ELF-1 (cell line): ENCODE results near the gene CABYR.
A peak's percentile ranks its signal among the peaks of the same experiment; 100 is the strongest.

ENCODE experiments used
- DNase-seq: peaks from one replicate; pipeline ENCODE4 v3.0.0-alpha.2; 2016; ENCODE audit warnings: low read depth, low spot score

The CABYR gene

DNA sequence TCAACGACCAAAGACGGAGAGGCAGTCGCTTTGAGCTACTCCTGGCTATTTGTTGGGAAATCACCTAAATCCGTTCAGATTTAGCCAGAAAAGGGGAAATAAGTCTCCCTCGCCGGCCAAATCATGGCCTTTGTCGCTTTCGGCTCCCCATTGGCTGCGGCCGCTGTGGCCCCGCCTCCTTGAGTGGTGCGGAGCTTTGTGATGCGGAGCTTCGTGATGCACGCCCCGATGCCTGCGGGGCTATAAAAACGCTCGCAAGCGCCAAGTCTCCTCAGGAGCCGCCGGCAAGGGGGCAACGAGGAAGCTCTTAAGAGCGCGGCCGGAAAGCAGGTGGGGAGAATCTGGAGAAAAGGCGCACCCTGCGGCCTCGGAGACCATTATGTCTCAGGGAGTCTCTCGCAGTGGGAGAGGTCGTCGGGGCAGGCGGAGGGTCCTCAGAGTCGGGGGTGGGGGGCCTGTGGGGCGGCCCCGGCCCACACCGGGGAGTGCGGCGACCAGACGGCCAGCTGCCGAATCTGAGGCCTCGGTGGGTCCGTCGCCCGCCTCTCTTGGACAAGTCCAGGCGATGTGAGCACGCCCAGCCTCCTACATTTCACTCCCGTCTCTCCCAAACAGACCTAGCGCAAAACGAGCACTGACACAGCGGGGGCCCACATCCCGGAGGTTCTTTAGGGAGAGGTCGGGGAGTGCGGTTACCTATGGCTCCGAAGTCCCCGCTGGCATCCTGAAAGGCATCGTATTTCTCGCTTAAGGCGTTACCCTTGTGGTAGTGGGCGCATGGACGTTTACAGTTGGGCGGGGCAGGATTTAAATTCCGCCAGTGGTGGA, at the start of gene CABYR:
TSS of gene CABYR (plus strand) at position 274 of the 828 bp plus-strand sequence. CDS start 4,053 bp downstream, outside the sequence.
- DNase-seq, result peak; percentile 92

GRCh38 chr18:24089076-24089475, 49.8 kb upstream of the CABYR start:
- DNase-seq, result no peak

- no peak for DNase-seq
Measured at GRCh38 chr18:24089515-24090337, 49.1 kb upstream of the CABYR start.

- no peak for DNase-seq
Measured at GRCh38 chr18:24090876-24091275, 48.0 kb upstream of the CABYR start.

DNA sequence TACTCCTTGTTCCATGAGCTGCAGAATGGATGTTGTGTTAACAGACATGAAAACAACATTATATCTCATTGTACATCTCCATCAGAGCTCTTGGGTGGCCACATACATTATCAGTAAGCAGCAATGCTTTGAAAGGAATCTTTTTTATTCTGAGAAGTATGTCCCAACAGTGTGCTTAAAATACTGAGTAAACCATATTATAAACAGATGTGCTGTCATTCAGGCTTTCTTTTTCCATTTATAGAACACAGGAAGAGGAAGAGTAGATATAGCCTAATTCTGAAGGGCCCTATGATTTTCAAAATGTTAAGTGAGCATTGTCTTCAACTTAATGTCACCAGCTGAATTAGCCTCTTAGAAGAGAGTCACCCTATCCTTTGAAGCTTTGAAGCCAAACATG, 44.3 kb upstream of the CABYR start:
- no peak for DNase-seq

GRCh38 chr18:24095976-24096375, 42.9 kb upstream of the CABYR start:
- no peak for DNase-seq

- no peak for DNase-seq
Measured at GRCh38 chr18:24103320-24104021, 35.4 kb upstream of the CABYR start.

DNA sequence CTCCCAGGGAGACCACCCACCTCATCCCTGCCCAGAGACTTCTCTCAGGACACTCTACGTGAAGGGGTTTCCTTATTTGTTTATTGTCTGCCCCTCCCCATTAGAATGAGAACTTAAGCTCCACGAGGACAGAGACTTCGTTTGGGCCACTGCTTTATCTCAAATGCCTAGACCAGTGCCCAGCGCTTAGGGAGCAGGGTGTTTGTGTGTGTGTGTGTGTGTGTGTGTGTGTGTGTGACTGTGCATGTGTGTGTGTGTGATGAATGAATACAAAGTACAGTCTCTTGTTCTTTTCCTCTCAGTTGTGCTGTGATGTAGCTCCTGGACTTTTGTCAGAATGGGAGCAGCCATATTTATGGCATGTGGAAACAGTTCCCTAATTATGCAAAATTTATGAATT, 34.4 kb upstream of the CABYR start:
- DNase-seq, result no peak

- no peak for DNase-seq
Measured at GRCh38 chr18:24108641-24109040, 30.2 kb upstream of the CABYR start.

DNA sequence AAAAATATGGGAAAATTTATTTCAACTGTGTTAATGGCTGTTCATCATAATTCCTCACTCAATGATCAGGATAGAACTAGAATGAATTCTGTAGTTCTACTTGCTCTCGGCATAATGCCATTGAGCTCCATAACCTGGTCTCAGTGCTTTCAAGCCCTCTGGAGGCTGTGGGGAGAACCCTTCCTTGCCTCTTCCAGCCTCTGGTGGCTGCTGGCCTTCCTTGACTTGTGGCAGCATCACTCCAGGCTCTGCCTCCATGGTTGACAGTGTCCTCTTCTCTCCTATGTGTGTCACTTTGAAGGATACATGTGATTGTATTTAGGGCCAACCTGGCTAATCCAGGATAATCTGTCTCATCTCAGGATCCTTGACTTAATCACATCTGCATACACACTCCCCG, 26.9 kb upstream of the CABYR start:
- DNase-seq, result no peak

- DNase-seq, result no peak
Measured at GRCh38 chr18:24112464-24112863, 26.4 kb upstream of the CABYR start.

DNA sequence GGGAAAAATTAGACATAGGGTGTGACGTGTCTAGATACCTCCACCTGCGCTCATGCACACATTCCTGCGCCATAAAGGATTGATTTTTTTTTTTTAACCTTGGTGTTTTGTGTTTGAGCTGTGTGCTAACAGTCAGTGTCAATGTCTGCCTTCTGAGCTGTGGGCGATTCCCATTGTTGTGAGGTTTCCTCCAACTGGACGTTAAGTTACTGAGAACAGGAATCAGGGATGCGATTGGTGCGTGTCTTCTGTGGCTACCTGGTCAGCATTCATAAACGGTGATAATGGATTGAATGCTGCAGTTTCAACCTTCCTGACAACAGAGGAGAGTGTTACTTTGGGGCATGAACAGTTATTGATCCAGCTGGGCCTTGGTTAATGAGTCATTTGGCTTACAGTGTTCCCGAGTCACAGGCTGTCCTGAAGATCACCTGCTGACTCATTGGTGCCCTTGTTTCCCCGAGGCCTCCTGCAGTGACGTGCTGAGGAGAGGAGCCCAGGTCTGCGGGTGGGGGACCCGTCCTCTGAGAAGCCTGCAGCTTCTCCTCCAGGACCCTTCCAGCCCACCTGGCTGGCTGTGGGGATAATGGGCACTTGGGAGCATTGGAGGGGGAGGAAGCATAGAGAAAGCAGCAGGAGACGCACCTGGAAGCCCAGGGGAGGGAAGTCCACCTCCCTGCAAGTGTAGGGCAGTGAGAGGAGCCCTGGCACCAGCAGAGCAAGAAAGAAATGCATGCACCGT, 25.8 kb upstream of the CABYR start:
- DNase-seq, result no peak

- no peak for DNase-seq
Measured at GRCh38 chr18:24114924-24115549, 23.8 kb upstream of the CABYR start.

DNA sequence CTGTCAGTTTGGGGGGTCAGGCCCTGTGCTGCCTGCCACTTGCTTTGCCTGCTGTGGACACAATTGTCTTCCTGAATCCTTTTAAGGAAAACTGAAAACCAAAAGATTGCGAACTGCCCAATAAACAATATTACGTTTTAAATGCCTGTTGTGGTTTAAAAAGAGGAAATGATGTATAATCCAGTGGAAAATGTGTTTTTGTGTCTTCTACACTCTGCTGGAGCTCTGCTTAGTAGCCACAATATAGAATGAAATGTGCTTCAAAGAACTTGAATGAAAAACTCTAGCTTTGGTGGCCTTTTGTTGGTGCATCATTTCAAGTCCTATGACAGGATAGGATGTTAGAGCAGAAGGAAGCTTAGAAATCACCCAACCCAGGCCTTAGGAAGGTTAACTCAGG, 23.2 kb upstream of the CABYR start:
- DNase-seq, result no peak

- DNase-seq, result peak; percentile 58
Measured at GRCh38 chr18:24118750-24119577, 19.9 kb upstream of the CABYR start.

- DNase-seq, result no peak
Measured at GRCh38 chr18:24120676-24121075, 18.2 kb upstream of the CABYR start.

DNA sequence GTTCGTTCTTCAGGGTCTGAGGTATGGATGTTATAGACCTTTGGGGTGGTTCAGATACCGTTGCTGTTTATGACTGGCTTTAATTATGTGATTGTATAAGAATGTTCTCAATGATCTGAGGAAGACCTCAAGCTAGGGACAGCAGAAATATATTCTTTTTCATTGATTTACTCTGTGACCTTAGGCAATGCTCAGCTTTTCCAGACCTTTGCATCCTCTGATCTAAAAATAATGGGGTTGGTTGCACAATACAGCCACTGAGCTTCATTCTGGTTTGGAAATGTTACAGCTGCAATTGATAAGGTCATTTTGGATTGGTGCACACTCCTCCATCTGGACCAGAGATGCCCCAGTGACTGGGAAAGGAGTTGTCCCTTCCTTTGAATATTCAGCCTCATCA, 17.2 kb upstream of the CABYR start:
- DNase-seq, result no peak

DNA sequence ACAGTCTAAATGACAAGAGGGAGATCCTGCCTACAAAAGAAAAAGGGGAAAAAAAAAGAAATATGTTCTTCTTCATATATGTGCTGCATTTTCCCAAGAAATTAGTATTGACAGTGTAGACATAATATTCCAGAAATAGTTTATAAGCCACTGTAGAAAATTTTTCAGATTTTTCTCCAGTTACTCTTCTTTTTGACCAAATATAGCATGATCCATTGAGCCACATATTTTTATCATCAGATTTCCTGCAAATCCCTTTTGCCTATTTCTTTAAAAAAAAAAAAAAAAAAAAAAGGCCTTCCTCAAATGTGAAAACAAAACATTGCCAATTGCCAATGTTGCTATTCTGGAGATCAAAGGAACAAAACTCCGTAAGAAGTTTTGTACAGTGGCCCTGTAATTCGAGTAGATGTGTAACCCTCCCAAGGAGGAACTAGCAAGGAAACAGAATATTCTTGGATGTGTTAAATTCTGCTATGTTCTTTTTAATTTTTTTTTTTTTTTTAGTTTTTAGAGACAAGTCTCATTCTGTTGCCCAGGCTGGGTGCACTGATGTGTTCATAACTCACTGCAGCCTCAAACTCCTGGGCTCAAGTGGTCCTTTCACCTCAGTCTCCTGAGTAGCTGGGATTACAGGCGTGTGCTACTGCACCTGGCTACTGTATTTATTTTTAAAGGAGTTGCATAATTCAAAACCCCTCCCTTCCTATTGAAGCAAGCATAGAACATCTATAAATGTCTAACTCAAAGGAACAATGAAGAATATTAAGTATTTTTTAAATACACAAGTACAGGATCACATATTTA, 12.5 kb upstream of the CABYR start:
- DNase-seq, result no peak

DNA sequence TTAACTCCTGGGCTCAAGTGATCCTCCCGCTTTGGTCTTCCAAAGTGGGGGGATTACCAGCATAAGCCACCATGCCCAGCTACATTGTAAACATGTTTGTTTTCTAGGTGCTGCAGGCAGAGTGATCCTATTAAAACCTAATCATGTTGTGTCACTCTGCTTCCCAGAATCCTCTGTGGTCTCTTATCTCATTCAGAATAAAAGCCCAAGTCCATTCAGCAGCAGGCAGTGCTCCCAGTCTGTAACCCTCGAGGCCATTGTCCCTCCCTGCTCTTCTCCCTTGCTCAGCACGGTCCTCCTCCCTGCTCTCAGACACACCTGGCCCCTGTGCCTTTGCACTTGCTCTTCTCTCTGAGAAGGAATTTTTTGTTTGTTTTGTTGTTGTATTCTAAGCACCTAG, 11.1 kb upstream of the CABYR start:
- DNase-seq, result no peak
